OCI-LY7 (cell line): ENCODE data around the gene ALDH3B1.

Source experiments
- CTCF ChIP-seq: fragments of 200-600 bp; sonication (generic); conservative IDR thresholded peaks from 2 replicates; pipeline ENCODE4 v1.5.1; 2014; ENCODE audit warnings: mild to moderate bottlenecking, antibody characterized with exemption, low read length, moderate library complexity, mixed read lengths
- EZH2phosphoT487 ChIP-seq: fragments of 200-600 bp; sonication (generic); IDR thresholded peaks from 2 replicates; pipeline ENCODE4 v1.6.1; 2018; ENCODE audit warnings: low read depth, borderline replicate concordance, mild to moderate bottlenecking, mixed run types, antibody characterized with exemption, low read length, moderate library complexity, mixed read lengths

- TF ChIP-seq CTCF (no peak; the same call in 1 of the 2 replicates), EZH2phosphoT487 (no peak)
Measured at GRCh38 chr11:68020575-68020974, 10.4 kb downstream of the ALDH3B1 start.
